ENCODE data around the gene ZNF382.

GRCh38 chr19:36635342-36635741 lies 30.2 kb downstream of the ZNF382 start:
- TF ChIP-seq, protein P1, sequence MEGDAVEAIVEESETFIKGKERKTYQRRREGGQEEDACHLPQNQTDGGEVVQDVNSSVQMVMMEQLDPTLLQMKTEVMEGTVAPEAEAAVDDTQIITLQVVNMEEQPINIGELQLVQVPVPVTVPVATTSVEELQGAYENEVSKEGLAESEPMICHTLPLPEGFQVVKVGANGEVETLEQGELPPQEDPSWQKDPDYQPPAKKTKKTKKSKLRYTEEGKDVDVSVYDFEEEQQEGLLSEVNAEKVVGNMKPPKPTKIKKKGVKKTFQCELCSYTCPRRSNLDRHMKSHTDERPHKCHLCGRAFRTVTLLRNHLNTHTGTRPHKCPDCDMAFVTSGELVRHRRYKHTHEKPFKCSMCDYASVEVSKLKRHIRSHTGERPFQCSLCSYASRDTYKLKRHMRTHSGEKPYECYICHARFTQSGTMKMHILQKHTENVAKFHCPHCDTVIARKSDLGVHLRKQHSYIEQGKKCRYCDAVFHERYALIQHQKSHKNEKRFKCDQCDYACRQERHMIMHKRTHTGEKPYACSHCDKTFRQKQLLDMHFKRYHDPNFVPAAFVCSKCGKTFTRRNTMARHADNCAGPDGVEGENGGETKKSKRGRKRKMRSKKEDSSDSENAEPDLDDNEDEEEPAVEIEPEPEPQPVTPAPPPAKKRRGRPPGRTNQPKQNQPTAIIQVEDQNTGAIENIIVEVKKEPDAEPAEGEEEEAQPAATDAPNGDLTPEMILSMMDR (IDR thresholded peaks at IDR 0.05), result no peak
- TF ChIP-seq POLR2A (IDR thresholded peaks at IDR 0.05), result no peak

Measured in esophagus squamous epithelium (tissue), 4 donors.